ENCODE data around the gene NOP58.

NOP58 gene

DNA sequence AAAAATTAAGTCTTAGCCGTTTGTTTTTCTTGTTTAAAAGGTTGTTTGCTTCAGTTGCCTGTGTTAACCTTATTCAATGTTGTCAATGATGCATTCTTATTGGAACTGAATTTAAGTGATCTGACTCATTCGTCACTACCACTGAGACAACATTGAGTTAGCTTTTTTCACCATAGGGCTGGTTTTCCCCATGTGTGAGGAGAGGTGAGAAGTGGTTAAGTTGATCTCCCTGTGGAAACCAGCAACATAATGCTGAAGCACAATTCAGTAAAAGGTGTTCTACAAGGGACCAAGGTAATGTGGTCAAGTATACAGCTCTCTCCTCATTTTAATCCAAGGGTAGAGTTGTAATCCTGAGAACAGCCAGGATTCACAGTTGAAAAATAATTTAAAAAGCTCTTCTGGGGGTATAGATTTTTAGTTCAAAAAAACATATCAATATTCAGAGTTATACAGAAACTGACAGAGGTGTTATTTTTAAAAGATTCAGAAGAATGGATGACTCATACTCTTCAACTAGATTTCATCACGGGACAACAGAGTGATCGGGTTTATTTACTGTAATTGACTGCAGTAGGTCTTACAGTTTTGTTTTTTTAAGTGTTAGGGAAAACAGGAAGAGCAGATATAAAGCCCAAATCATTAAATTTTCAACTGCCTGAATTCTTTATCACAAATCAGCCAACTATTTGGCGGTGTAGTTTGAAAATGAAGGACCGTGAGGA, 12.6 kb downstream of the NOP58 start:
- H3K27ac ChIP-seq (ENCODE audit: extremely low read depth, low read depth, low read length): peak overlapping the region; percentile 64
- peaks cover 60 to 72% of the 10 kb centered on the region in 2 experiments for H3K36me3 ChIP-seq (ENCODE audit: control insufficient read depth in 2 of 2, insufficient read depth in 1 of 2, low read length in 2 of 2)
- no peaks in the 10 kb centered on the region for H3K9me3 ChIP-seq (ENCODE audit: control insufficient read depth, insufficient read depth, low read depth, low read length)
- CTCF ChIA-PET: interaction anchor here (0.5 to 3.0 kb wide), 16 partner anchors 8 to 1409 kb away, joined by 3 to 21 read pairs (median 4); no protein-coding TSS in a partner anchor
- POLR2A ChIA-PET: interaction anchor here (1.1 kb wide), 1 partner anchor 41 kb away, joined by 4 read pairs; no protein-coding TSS in a partner anchor
- peaks cover 15% of the 10 kb centered on the region for H3K4me1 ChIP-seq (ENCODE audit: control insufficient read depth, insufficient read depth, low read length)
- no peak overlapping the region for H3K4me3 ChIP-seq (ENCODE audit: low read depth, low read length)
- TF ChIP-seq ZNF548 (tag by site-specific recombination; IDR thresholded peaks at IDR 0.05): no peak
- no peak for TF ChIP-seq ZNF626 (tag by site-specific recombination; IDR thresholded peaks at IDR 0.05)
- TF ChIP-seq ZNF211 (tag by site-specific recombination; IDR thresholded peaks at IDR 0.05; ENCODE audit: low read depth): no peak
- TF ChIP-seq SP7 (tag by site-specific recombination; IDR thresholded peaks at IDR 0.05): 0 out of 2 replicates have a peak, but pooled peaks have one; percentile 15
- TF ChIP-seq ZNF146 (tag by site-specific recombination; IDR thresholded peaks at IDR 0.05): no peak
- TF ChIP-seq ZNF266 (tag by site-specific recombination; IDR thresholded peaks at IDR 0.05; ENCODE audit: low read depth): no peak
- no peak for TF ChIP-seq ZNF175 (tag by site-specific recombination; IDR thresholded peaks at IDR 0.05)
- 0 out of 2 replicates have a peak, but pooled peaks have one; percentile 3 for TF ChIP-seq PRDM1 (tag by site-specific recombination; IDR thresholded peaks at IDR 0.05)
- no peak for TF ChIP-seq ZNF707 (tag by site-specific recombination; IDR thresholded peaks at IDR 0.05)
- TF ChIP-seq FEZF1 (tag by site-specific recombination; IDR thresholded peaks at IDR 0.05): no peak
- peak; percentile 33; the same call in 1 of the 2 replicates for TF ChIP-seq ZNF335 (tag by site-specific recombination; conservative IDR thresholded peaks at IDR 0.05)
- 0 out of 2 replicates have a peak, but pooled peaks have one; percentile 29 for TF ChIP-seq ZEB2 (tag by site-specific recombination; IDR thresholded peaks at IDR 0.05)
- TF ChIP-seq, protein P1, sequence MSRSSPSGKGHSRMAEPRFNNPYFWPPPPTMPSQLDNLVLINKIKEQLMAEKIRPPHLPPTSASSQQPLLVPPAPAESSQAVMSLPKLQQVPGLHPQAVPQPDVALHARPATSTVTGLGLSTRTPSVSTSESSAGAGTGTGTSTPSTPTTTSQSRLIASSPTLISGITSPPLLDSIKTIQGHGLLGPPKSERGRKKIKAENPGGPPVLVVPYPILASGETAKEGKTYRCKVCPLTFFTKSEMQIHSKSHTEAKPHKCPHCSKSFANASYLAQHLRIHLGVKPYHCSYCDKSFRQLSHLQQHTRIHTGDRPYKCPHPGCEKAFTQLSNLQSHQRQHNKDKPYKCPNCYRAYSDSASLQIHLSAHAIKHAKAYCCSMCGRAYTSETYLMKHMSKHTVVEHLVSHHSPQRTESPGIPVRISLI (tag by site-specific recombination; IDR thresholded peaks at IDR 0.05): 0 out of 2 replicates have a peak, but pooled peaks have one; percentile 51
- TF ChIP-seq ZBTB20 (tag by site-specific recombination; IDR thresholded peaks at IDR 0.05): no peak; the same call in 1 of the 2 replicates
- no peak for TF ChIP-seq ZNF521 (tag by site-specific recombination; IDR thresholded peaks at IDR 0.05)
- TF ChIP-seq, protein P2, sequence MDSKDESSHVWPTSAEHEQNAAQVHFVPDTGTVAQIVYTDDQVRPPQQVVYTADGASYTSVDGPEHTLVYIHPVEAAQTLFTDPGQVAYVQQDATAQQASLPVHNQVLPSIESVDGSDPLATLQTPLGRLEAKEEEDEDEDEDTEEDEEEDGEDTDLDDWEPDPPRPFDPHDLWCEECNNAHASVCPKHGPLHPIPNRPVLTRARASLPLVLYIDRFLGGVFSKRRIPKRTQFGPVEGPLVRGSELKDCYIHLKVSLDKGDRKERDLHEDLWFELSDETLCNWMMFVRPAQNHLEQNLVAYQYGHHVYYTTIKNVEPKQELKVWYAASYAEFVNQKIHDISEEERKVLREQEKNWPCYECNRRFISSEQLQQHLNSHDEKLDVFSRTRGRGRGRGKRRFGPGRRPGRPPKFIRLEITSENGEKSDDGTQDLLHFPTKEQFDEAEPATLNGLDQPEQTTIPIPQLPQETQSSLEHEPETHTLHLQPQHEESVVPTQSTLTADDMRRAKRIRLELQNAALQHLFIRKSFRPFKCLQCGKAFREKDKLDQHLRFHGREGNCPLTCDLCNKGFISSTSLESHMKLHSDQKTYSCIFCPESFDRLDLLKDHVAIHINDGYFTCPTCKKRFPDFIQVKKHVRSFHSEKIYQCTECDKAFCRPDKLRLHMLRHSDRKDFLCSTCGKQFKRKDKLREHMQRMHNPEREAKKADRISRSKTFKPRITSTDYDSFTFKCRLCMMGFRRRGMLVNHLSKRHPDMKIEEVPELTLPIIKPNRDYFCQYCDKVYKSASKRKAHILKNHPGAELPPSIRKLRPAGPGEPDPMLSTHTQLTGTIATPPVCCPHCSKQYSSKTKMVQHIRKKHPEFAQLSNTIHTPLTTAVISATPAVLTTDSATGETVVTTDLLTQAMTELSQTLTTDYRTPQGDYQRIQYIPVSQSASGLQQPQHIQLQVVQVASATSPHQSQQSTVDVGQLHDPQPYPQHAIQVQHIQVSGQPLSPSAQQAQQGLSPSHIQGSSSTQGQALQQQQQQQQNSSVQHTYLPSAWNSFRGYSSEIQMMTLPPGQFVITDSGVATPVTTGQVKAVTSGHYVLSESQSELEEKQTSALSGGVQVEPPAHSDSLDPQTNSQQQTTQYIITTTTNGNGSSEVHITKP (tag by site-specific recombination; IDR thresholded peaks at IDR 0.05): no peak; the same call in 1 of the 2 replicates
- TF ChIP-seq ZNF23 (tag by site-specific recombination; IDR thresholded peaks at IDR 0.05; ENCODE audit: borderline replicate concordance): no peak
- TF ChIP-seq KLF8 (tag by site-specific recombination; IDR thresholded peaks at IDR 0.05): no peak
- no peak for TF ChIP-seq ZNF174 (tag by site-specific recombination; IDR thresholded peaks at IDR 0.05)
- TF ChIP-seq ZNF416 (tag by site-specific recombination; IDR thresholded peaks at IDR 0.05): no peak
- TF ChIP-seq ZNF121 (tag by site-specific recombination; IDR thresholded peaks at IDR 0.05): no peak
- no peak for TF ChIP-seq ZNF138 (tag by site-specific recombination; IDR thresholded peaks at IDR 0.05; ENCODE audit: borderline replicate concordance)
- TF ChIP-seq ZNF324 (tag by site-specific recombination; IDR thresholded peaks at IDR 0.05): no peak
- TF ChIP-seq ZIC2 (tag by site-specific recombination; IDR thresholded peaks at IDR 0.05): no peak
- no peak for TF ChIP-seq ZBTB48 (tag by site-specific recombination; IDR thresholded peaks at IDR 0.05)
- TF ChIP-seq SETDB1 (IDR thresholded peaks at IDR 0.05; ENCODE audit: insufficient read length, low read length): no peak
- TF ChIP-seq ZNF654 (tag by site-specific recombination; IDR thresholded peaks at IDR 0.05; ENCODE audit: low read depth): no peak
- no peak for TF ChIP-seq ZNF292 (tag by site-specific recombination; IDR thresholded peaks at IDR 0.05; ENCODE audit: borderline replicate concordance, low read depth)
- no peak for TF ChIP-seq ZSCAN16 (tag by site-specific recombination; IDR thresholded peaks at IDR 0.05)
- no peak for TF ChIP-seq MEIS1 (CRISPR knock-in tag; IDR thresholded peaks at IDR 0.05; ENCODE audit: borderline replicate concordance)
- TF ChIP-seq ZNF600 (tag by site-specific recombination; IDR thresholded peaks at IDR 0.05): no peak
- TF ChIP-seq, protein P3, sequence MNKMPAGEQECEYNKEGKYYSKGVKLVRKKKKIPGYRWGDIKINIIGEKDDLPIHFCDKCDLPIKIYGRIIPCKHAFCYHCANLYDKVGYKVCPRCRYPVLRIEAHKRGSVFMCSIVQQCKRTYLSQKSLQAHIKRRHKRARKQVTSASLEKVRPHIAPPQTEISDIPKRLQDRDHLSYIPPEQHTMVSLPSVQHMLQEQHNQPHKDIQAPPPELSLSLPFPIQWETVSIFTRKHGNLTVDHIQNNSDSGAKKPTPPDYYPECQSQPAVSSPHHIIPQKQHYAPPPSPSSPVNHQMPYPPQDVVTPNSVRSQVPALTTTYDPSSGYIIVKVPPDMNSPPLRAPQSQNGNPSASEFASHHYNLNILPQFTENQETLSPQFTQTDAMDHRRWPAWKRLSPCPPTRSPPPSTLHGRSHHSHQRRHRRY (tag by site-specific recombination; IDR thresholded peaks at IDR 0.05): no peak
- no peak for TF ChIP-seq REPIN1 (tag by site-specific recombination; IDR thresholded peaks at IDR 0.05; ENCODE audit: low read depth)
- TF ChIP-seq SP2 (tag by site-specific recombination; IDR thresholded peaks at IDR 0.05): no peak
- no peak for TF ChIP-seq ZNF248 (tag by site-specific recombination; IDR thresholded peaks at IDR 0.05)

All from HEK293 (cell line).